ENCODE data around the gene TNNI3K.

Gene TNNI3K

DNA sequence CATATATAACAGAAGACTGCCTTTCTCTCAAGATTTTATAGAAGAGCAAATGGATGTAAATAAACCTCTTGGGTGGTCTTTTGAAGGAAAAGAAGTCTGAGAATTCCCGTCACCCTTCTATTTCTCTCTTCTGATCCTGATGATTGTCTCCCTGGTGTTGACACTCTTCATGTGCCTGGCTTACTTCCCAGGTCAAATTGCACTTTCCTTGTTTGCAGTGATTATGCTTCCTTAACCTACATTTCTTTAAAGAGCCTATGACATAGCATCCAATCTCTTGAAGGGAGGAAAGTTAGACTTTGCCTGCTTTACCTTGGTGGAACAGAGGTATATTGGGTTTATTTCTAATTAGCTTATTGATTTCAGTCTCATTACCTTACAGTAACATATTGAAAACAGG is 197.1 kb downstream of the TNNI3K start:
- H3K4me1 ChIP-seq (ENCODE audit: control insufficient read depth, low read length) = no peaks in the 10 kb centered on the region
- TF ChIP-seq EZH2phosphoT487 (IDR thresholded peaks at IDR 0.05; ENCODE audit: borderline replicate concordance, low read length) = no peak
- TF ChIP-seq, protein P1, sequence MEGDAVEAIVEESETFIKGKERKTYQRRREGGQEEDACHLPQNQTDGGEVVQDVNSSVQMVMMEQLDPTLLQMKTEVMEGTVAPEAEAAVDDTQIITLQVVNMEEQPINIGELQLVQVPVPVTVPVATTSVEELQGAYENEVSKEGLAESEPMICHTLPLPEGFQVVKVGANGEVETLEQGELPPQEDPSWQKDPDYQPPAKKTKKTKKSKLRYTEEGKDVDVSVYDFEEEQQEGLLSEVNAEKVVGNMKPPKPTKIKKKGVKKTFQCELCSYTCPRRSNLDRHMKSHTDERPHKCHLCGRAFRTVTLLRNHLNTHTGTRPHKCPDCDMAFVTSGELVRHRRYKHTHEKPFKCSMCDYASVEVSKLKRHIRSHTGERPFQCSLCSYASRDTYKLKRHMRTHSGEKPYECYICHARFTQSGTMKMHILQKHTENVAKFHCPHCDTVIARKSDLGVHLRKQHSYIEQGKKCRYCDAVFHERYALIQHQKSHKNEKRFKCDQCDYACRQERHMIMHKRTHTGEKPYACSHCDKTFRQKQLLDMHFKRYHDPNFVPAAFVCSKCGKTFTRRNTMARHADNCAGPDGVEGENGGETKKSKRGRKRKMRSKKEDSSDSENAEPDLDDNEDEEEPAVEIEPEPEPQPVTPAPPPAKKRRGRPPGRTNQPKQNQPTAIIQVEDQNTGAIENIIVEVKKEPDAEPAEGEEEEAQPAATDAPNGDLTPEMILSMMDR (IDR thresholded peaks at IDR 0.05; ENCODE audit: low read depth, low read length, poor library complexity, severe bottlenecking) = no peak

DNA sequence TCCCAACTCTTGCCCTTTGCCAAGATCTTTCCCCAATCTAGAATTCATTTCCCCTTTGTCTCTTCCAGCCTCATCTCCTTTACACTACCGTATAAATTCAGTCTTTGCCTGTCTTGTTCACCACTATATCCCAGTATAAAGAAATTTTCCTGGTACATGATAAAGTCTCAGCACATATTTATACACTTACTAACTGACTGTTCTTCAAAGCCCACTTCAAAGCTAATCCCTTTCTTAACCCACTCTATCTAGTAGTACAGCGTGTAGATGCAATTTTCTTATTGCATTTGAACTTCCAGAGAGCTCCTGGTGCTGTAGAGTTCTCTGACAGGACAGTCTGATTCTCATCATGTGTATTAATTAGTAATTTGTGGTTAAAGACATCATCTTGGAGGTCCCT is 199.1 kb downstream of the TNNI3K start:
- Histone ChIP-seq H3K4me3 (ENCODE audit: low read length) (no peak overlapping the region), H3K27me3 (ENCODE audit: control insufficient read depth, low read length) (no peaks in the 10 kb centered on the region), H3F3A (ENCODE audit: control insufficient read depth, insufficient read depth) (no peaks in the 10 kb centered on the region), H3K9me3 (ENCODE audit: control insufficient read depth, insufficient read depth, low read length) (no peaks in the 10 kb centered on the region), H3K4me2 (ENCODE audit: low read length) (no peak overlapping the region), H3K79me2 (ENCODE audit: control insufficient read depth, low read length) (no peaks in the 10 kb centered on the region), H3K4me1 (ENCODE audit: control insufficient read depth, low read length) (no peaks in the 10 kb centered on the region), H3K9me2 (replicated peaks; ENCODE audit: control insufficient read depth, low read length) (no peaks in the 10 kb centered on the region), H3K27ac (ENCODE audit: low read depth, low read length) (no peak overlapping the region), H3K36me3 (ENCODE audit: control insufficient read depth, low read length) (no peaks in the 10 kb centered on the region), H4K20me1 (ENCODE audit: control insufficient read depth, insufficient read depth, low read depth, low read length) (no peaks in the 10 kb centered on the region)
- TF ChIP-seq, protein P1 (IDR thresholded peaks at IDR 0.05; ENCODE audit: low read depth, low read length, poor library complexity, severe bottlenecking) = no peak
- TF ChIP-seq EZH2phosphoT487 (IDR thresholded peaks at IDR 0.05; ENCODE audit: borderline replicate concordance, low read length) = no peak

More for the DNA sequence above, 197.1 kb downstream of the TNNI3K start:
- no peaks in the 10 kb centered on the region for H3K9me3 ChIP-seq (ENCODE audit: control insufficient read depth, insufficient read depth, low read length)
- H3K4me3 ChIP-seq (ENCODE audit: low read length) = no peak overlapping the region
- no peak overlapping the region for H3K4me2 ChIP-seq (ENCODE audit: low read length)
- H3K9me2 ChIP-seq (replicated peaks; ENCODE audit: control insufficient read depth, low read length) = no peaks in the 10 kb centered on the region
- H3K27ac ChIP-seq (ENCODE audit: low read depth, low read length) = no peak overlapping the region
- H3K79me2 ChIP-seq (ENCODE audit: control insufficient read depth, low read length) = no peaks in the 10 kb centered on the region
- H3F3A ChIP-seq (ENCODE audit: control insufficient read depth, insufficient read depth) = no peaks in the 10 kb centered on the region
- no peaks in the 10 kb centered on the region; the same call in 1 of the 2 replicates for H4K20me1 ChIP-seq (ENCODE audit: control insufficient read depth, insufficient read depth, low read depth, low read length)
- no peaks in the 10 kb centered on the region for H3K27me3 ChIP-seq (ENCODE audit: control insufficient read depth, low read length)
- no peaks in the 10 kb centered on the region for H3K36me3 ChIP-seq (ENCODE audit: control insufficient read depth, low read length)

- TF ChIP-seq, protein P1 (IDR thresholded peaks at IDR 0.05; ENCODE audit: low read depth, low read length, poor library complexity, severe bottlenecking) = no peak
- TF ChIP-seq EZH2phosphoT487 (IDR thresholded peaks at IDR 0.05; ENCODE audit: borderline replicate concordance, low read length) = no peak
- no peaks in the 10 kb centered on the region for H3K4me1 ChIP-seq (ENCODE audit: control insufficient read depth, low read length)
- H3K4me3 ChIP-seq (ENCODE audit: low read length) = no peak overlapping the region
- H3F3A ChIP-seq (ENCODE audit: control insufficient read depth, insufficient read depth) = no peaks in the 10 kb centered on the region
- no peaks in the 10 kb centered on the region for H4K20me1 ChIP-seq (ENCODE audit: control insufficient read depth, insufficient read depth, low read depth, low read length)
- no peak overlapping the region for H3K27ac ChIP-seq (ENCODE audit: low read depth, low read length)
- no peaks in the 10 kb centered on the region for H3K36me3 ChIP-seq (ENCODE audit: control insufficient read depth, low read length)
- no peak overlapping the region for H3K4me2 ChIP-seq (ENCODE audit: low read length)
- no peaks in the 10 kb centered on the region for H3K9me2 ChIP-seq (replicated peaks; ENCODE audit: control insufficient read depth, low read length)
- no peaks in the 10 kb centered on the region for H3K79me2 ChIP-seq (ENCODE audit: control insufficient read depth, low read length)
- no peaks in the 10 kb centered on the region for H3K9me3 ChIP-seq (ENCODE audit: control insufficient read depth, insufficient read depth, low read length)
- H3K27me3 ChIP-seq (ENCODE audit: control insufficient read depth, low read length) = no peaks in the 10 kb centered on the region
Measured at GRCh38 chr1:74436078-74436477, 200.9 kb downstream of the TNNI3K start.

Measured in DOHH2 (cell line).